Muscle layer of colon (tissue), 2 donors: ENCODE measurements around the gene RPL39.
"Not testable (repeated sequence)": the region's sequence is repeated elsewhere in the genome, so short reads cannot be mapped to it uniquely, and the experiment has no call there.

Experiments used
- H3K27ac ChIP-seq: one replicate; pipeline ENCODE4 v1.7.0; 2013; ENCODE audit warnings: low read depth, mild to moderate bottlenecking, low read length, moderate library complexity
- H3K27me3 ChIP-seq, 2 donors: one replicate each; pipeline ENCODE4 v1.7.0; 2013; ENCODE audit warnings: low read length in 2 of 2, mild to moderate bottlenecking in 2 of 2; ENCODE audit not compliant: insufficient read depth in 2 of 2, control insufficient read depth in 1 of 2
- H3K36me3 ChIP-seq: one replicate; pipeline ENCODE4 v1.7.0; 2013; ENCODE audit warnings: mild to moderate bottlenecking, low read length; ENCODE audit not compliant: insufficient read depth
- H3K4me1 ChIP-seq: one replicate; pipeline ENCODE4 v1.7.0; 2013; ENCODE audit warnings: mild to moderate bottlenecking, low read length; ENCODE audit not compliant: insufficient read depth
- H3K4me3 ChIP-seq, 2 donors: one replicate each; pipeline ENCODE4 v1.7.0; 2013; ENCODE audit warnings: low read length in 2 of 2, low read depth in 1 of 2, mild to moderate bottlenecking in 1 of 2, moderate library complexity in 1 of 2
- H3K9ac ChIP-seq: one replicate; pipeline ENCODE4 v1.7.0; 2013; ENCODE audit warnings: low read length
- H3K9me3 ChIP-seq: one replicate; pipeline ENCODE4 v1.7.0; 2013; ENCODE audit warnings: mild to moderate bottlenecking, low read length
- donor health status: abdominal sarcoma.
- donor health status: Adenocarcinoma of cecum.

Gene RPL39

DNA sequence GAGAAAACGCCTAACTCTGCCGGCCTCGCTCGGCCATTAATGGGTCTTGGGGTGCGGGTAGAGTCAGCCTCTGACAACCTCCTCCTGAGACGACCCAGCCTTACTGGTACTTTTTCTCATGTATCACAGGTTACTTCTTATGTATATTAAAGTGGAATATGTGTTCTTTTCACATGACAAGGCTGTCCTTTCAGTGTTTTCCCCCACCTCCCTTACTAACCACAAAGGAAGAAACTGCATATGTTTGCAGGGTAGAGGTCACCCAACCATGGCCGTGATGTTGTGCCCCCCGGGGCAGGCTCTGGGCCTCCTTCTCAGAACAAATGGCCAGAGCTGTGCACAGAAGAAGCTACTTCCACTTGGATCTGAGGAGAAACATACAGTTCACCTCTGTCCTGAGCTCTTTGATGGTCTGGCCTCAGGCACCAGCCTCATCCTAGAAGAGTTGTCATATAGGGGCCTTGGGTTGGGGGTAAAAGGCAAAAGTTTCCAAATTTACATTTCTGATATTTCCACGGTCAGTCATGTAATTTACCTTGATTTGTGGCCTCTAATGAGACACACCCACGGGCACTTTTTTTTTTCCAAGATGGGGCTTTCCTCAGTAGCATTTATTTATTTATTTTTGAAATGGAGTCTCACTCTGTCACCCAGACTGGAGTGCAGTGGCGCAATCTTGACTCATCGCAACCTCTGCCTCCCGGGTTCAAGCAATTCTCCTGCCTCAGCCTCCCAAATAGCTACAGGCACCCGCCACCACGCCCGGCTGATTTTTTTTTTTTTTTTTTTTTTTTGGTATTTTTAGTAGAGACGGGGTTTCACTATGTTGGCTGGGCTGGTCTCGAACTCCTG, 31.2 kb downstream of the RPL39 start:
- H3K4me3 ChIP-seq = no peak overlapping the region
- peaks cover 0 to 25% of the 10 kb centered on the region in 2 donors for H3K27me3 ChIP-seq
- H3K4me1 ChIP-seq = peaks cover 5% of the 10 kb centered on the region
- no peak overlapping the region for H3K27ac ChIP-seq
- H3K9ac ChIP-seq = no peak overlapping the region
- no peaks in the 10 kb centered on the region for H3K9me3 ChIP-seq
- no peaks in the 10 kb centered on the region for H3K36me3 ChIP-seq

DNA sequence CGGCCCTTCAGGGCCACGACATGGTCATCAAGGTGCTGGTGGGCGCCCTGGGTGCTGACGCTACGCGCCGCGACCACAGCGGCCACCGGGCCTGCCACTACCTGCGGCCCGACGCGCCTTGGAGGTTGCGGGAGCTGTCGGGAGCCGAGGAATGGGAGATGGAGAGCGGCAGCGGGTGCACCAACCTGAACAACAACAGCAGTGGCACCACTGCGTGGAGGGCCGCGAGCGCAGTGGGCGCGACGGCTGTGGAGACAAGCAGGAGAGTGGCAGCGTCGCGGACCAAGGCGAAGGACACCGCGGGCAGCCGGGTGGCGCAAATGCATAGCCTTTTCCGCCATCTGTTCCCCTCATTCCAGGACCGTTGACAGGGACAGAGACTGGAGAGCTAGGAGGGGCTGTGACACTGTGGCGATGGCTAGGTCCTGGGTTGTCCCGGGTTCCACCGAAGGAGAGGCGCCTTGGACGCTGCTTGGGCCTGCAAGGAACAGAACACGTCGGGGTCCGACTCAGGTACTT, 32.1 kb downstream of the RPL39 start:
- Histone ChIP-seq H3K27ac (no peak overlapping the region), H3K36me3 (no peaks in the 10 kb centered on the region), H3K4me3 (no peak overlapping the region), H3K27me3 (peaks cover 0 to 25% of the 10 kb centered on the region in 2 donors), H3K4me1 (peaks cover 5% of the 10 kb centered on the region), H3K9me3 (no peaks in the 10 kb centered on the region), H3K9ac (no peak overlapping the region)

GRCh38 chrX:119758731-119759247, 32.6 kb downstream of the RPL39 start:
- H3K9me3 ChIP-seq = no peaks in the 10 kb centered on the region
- H3K4me3 ChIP-seq = peak overlapping the region; percentile 23 to 50
- no peak overlapping the region for H3K9ac ChIP-seq
- peaks cover 5% of the 10 kb centered on the region for H3K4me1 ChIP-seq
- no peaks in the 10 kb centered on the region for H3K36me3 ChIP-seq
- no peak overlapping the region for H3K27ac ChIP-seq
- H3K27me3 ChIP-seq = peaks cover 0 to 25% of the 10 kb centered on the region in 2 donors

DNA sequence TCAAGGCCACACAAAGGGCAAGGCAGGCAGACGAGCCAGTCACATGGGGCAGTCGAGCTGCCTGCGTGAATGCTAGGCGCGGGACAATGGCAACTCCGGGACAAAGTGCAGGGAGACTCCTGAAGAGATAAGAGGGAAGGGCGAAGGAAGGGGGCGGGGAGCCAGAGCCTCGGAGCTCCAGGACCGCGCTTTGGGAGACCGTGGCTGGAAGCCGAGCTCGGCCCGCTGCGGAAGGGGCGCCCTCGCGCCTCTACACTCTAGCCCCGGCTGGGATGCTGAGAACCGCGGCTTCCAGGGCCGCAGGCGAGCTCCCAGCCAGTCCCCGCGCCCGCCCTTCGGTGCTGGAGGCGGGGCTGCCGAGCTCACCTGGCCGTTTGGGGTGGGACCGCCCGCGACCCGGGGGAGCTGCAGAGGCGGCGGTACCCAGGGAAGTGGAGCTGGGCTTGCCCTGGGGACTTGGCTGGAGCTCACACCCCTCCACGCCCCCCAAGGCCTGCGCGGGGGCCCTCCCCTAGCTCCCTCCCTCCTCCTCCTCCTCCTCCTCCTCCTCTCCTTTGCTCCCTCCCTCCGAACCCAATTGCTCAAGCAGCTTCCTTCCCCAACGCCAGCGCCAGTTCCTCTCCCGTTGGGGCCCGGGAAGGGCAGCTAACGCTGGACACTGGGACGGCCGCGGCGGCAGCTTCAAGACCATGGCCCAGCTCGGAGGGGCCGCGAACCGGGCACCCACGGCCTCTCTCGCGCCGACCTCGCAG, 33.3 kb downstream of the RPL39 start, which contains the start of gene SOWAHD:
Gene SOWAHD (plus strand): TSS at position 610 of the 752 bp plus-strand sequence. CDS start 80 bp downstream, at position 690.
- no peaks in the 10 kb centered on the region for H3K36me3 ChIP-seq
- H3K9ac ChIP-seq = no peak within 1 kb of the TSS
- no peaks in the 10 kb centered on the region for H3K9me3 ChIP-seq
- H3K27ac ChIP-seq = no peak within 1 kb of the TSS
- H3K4me3 ChIP-seq = peak within 1 kb of the TSS; percentile 23 to 50
- peaks cover 5% of the 10 kb centered on the region for H3K4me1 ChIP-seq
- H3K27me3 ChIP-seq = peaks cover 0 to 25% of the 10 kb centered on the region in 2 donors

GRCh38 chrX:119757646-119757978, 33.8 kb downstream of the RPL39 start:
- Histone ChIP-seq H3K9me3 (no peaks in the 10 kb centered on the region), H3K36me3 (no peaks in the 10 kb centered on the region), H3K27ac (no peak overlapping the region), H3K4me3 (peak overlapping the region in 1 of 2 donors; percentile 50), H3K4me1 (peaks cover 5% of the 10 kb centered on the region), H3K27me3 (peaks cover 0 to 25% of the 10 kb centered on the region in 2 donors), H3K9ac (no peak overlapping the region)

GRCh38 chrX:119756926-119757635, 34.3 kb downstream of the RPL39 start:
- peaks cover 5% of the 10 kb centered on the region for H3K4me1 ChIP-seq
- peaks cover 0 to 25% of the 10 kb centered on the region in 2 donors for H3K27me3 ChIP-seq
- no peak overlapping the region for H3K9ac ChIP-seq
- no peaks in the 10 kb centered on the region for H3K9me3 ChIP-seq
- no peak overlapping the region for H3K27ac ChIP-seq
- H3K36me3 ChIP-seq = no peaks in the 10 kb centered on the region
- no peak overlapping the region for H3K4me3 ChIP-seq

DNA sequence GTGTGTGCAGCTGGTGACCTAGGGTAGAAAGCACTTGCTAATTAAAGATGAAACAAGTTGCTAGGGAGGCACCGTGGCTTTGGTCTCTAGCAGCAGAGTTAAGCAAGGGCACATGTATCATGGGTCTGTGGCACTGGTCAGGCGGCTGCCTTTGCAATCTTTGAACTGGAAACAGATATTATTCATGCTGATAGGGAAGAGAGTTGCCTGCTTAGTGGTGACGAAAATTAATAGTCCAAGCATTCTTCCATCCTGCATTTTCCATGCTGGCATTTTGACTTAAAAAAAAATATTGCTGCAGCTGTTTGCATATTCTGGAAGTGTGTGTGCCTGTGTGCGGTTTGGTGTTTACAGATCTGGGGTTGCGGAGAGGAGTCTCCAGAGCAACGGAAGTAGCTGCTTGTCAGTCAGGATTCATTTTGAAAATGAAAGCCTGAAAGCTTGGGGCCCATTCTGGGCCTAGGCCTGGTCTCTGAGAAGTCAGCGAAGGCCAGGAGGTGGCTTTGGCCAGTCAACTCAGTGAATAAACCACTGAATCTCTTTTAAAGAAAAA, 35.4 kb downstream of the RPL39 start:
- H3K4me1 ChIP-seq = peaks cover 5% of the 10 kb centered on the region
- H3K27ac ChIP-seq = no peak overlapping the region
- H3K36me3 ChIP-seq = no peaks in the 10 kb centered on the region
- H3K9ac ChIP-seq = no peak overlapping the region
- no peaks in the 10 kb centered on the region for H3K9me3 ChIP-seq
- no peak overlapping the region for H3K4me3 ChIP-seq
- H3K27me3 ChIP-seq = peaks cover 0 to 25% of the 10 kb centered on the region in 2 donors

- peaks cover 5% of the 10 kb centered on the region for H3K4me1 ChIP-seq
- H3K9me3 ChIP-seq = no peaks in the 10 kb centered on the region
- H3K9ac ChIP-seq = no peak overlapping the region
- H3K27me3 ChIP-seq = peaks cover 0 to 7% of the 10 kb centered on the region in 2 donors
- no peak overlapping the region for H3K27ac ChIP-seq
- no peaks in the 10 kb centered on the region for H3K36me3 ChIP-seq
- H3K4me3 ChIP-seq = no peak overlapping the region
Observed at GRCh38 chrX:119753639-119754257, 37.7 kb downstream of the RPL39 start.

- Histone ChIP-seq H3K27me3 (no peaks in the 10 kb centered on the region), H3K9ac (no peak overlapping the region), H3K4me1 (peaks cover 5% of the 10 kb centered on the region), H3K36me3 (no peaks in the 10 kb centered on the region), H3K27ac (no peak overlapping the region), H3K4me3 (no peak overlapping the region), H3K9me3 (no peaks in the 10 kb centered on the region)
Observed at GRCh38 chrX:119753001-119753400, 38.4 kb downstream of the RPL39 start.

DNA sequence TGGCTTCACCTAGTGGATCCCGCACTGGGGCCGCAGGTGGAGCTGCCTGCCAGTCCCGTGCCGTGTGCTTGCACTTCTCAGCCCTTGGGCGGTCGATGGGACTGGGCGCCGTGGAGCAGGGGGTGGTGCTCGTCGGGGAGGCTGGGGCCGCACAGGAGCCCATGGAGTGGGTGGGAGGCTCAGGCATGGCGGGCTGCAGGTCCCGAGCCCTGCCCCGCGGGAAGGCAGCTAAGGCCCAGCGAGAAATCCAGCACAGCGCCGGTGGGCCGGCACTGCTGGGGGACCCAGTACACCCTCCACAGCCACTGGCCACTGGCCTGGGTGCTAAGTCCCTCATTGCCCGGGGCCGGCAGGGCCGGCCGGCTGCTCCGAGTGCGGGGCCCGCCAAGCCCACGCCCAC, 40.7 kb downstream of the RPL39 start:
- H3K27ac ChIP-seq, H3K9me3 ChIP-seq, H3K9ac ChIP-seq: not testable (repeated sequence)

More for the DNA sequence above, 40.7 kb downstream of the RPL39 start:
- not testable (repeated sequence) for H3K4me1 ChIP-seq, H3K4me3 ChIP-seq, H3K27me3 ChIP-seq, H3K36me3 ChIP-seq
